Activated CD4-positive, alpha-beta memory T cell treated with anti-CD3 and anti-CD28 coated beads, Interleukin-2, amount 10 ng/mL, durations not matched to agents 7 days and 5 days (primary cell): Measurements from ENCODE around the gene TOX3. TPM values are rescaled to one million over a fixed set of nuclear protein-coding genes. Genes with fewer than 3 reads are reported as not detected.

ENCODE experiments used
- CTCF ChIA-PET: fragments of 350-600 bp; sonication (Branson Sonifier 250); formaldehyde crosslinking; loops from one replicate; lab custom pipeline; 2021; ENCODE audit warnings: antibody characterized with exemption, inconsistent platforms; lab: Charles Lee
- POLR2A ChIA-PET: fragments of 350-600 bp; sonication (Branson Sonifier 250); formaldehyde crosslinking; loops from one replicate; lab custom pipeline; 2021; ENCODE audit warnings: antibody characterized with exemption; lab: Charles Lee
- DNase-seq: peaks from one replicate; pipeline ENCODE4 v3.0.0-alpha.2; 2020
- H3K27ac Mint-ChIP-seq: one replicate; pipeline ENCODE4 v1.8.0; 2021; ENCODE audit warnings: mild to moderate bottlenecking, mixed read lengths
- H3K27me3 Mint-ChIP-seq: one replicate; pipeline ENCODE4 v1.8.0; 2021; ENCODE audit warnings: mixed read lengths
- H3K36me3 Mint-ChIP-seq: one replicate; pipeline ENCODE4 v1.8.0; 2021; ENCODE audit warnings: low read depth, mixed read lengths
- H3K4me1 Mint-ChIP-seq: one replicate; pipeline ENCODE4 v1.8.0; 2021; ENCODE audit warnings: mixed read lengths
- H3K4me3 Mint-ChIP-seq: one replicate; pipeline ENCODE4 v1.8.0; 2021; ENCODE audit warnings: mild to moderate bottlenecking, mixed read lengths
- H3K9me3 Mint-ChIP-seq: one replicate; pipeline ENCODE4 v1.8.0; 2021; ENCODE audit warnings: mixed read lengths
- total RNA-seq, 2 experiments: library from RNA; stranded (reverse); gene quantifications; one replicate each; pipeline ENCODE4 v1.2.3, GENCODE V29; 2021

Gene TOX3
- total RNA-seq, 2 experiments from 2014 or later: not detected

GRCh38 chr16:52540910-52541309 is 6.0 kb downstream of the TOX3 start:
- ChIA-PET POLR2A (no interaction called here), CTCF (no interaction called here)
- no peak for DNase-seq
- Mint-ChIP-seq H3K36me3 (no peaks in the 10 kb centered on the region), H3K4me1 (no peaks in the 10 kb centered on the region), H3K9me3 (no peaks in the 10 kb centered on the region), H3K27ac (no peak overlapping the region), H3K27me3 (peaks cover 16% of the 10 kb centered on the region), H3K4me3 (no peak overlapping the region)

- Mint-ChIP-seq H3K9me3 (no peaks in the 10 kb centered on the region), H3K27ac (no peak overlapping the region), H3K4me3 (no peak overlapping the region), H3K36me3 (no peaks in the 10 kb centered on the region), H3K4me1 (no peaks in the 10 kb centered on the region), H3K27me3 (peaks cover 3% of the 10 kb centered on the region)
- no peak for DNase-seq
- ChIA-PET POLR2A (no interaction called here), CTCF (no interaction called here)
Observed at GRCh38 chr16:52539191-52539590, 7.8 kb downstream of the TOX3 start.

GRCh38 chr16:52538511-52538910 is 8.4 kb downstream of the TOX3 start:
- POLR2A ChIA-PET: no interaction called here
- H3K9me3 Mint-ChIP-seq: no peaks in the 10 kb centered on the region
- no peak for DNase-seq
- no peaks in the 10 kb centered on the region for H3K4me1 Mint-ChIP-seq
- H3K4me3 Mint-ChIP-seq: no peak overlapping the region
- no peaks in the 10 kb centered on the region for H3K27me3 Mint-ChIP-seq
- H3K36me3 Mint-ChIP-seq: no peaks in the 10 kb centered on the region
- CTCF ChIA-PET: no interaction called here
- H3K27ac Mint-ChIP-seq: no peak overlapping the region

- no peak for DNase-seq
- Mint-ChIP-seq H3K4me1 (no peaks in the 10 kb centered on the region), H3K27ac (no peak overlapping the region), H3K36me3 (no peaks in the 10 kb centered on the region), H3K27me3 (no peaks in the 10 kb centered on the region), H3K4me3 (no peak overlapping the region), H3K9me3 (no peaks in the 10 kb centered on the region)
- ChIA-PET POLR2A (no interaction called here), CTCF (no interaction called here)
Observed at GRCh38 chr16:52537516-52537915, 9.4 kb downstream of the TOX3 start.

GRCh38 chr16:52535076-52535475 is 11.9 kb downstream of the TOX3 start:
- Mint-ChIP-seq H3K9me3 (peaks cover 4% of the 10 kb centered on the region), H3K4me1 (no peaks in the 10 kb centered on the region), H3K4me3 (no peak overlapping the region), H3K27ac (no peak overlapping the region), H3K27me3 (no peaks in the 10 kb centered on the region), H3K36me3 (no peaks in the 10 kb centered on the region)
- ChIA-PET POLR2A (no interaction called here), CTCF (no interaction called here)
- no peak for DNase-seq

- no peaks in the 10 kb centered on the region for H3K27me3 Mint-ChIP-seq
- H3K4me3 Mint-ChIP-seq: no peak overlapping the region
- no peaks in the 10 kb centered on the region for H3K36me3 Mint-ChIP-seq
- POLR2A ChIA-PET: no interaction called here
- no peak for DNase-seq
- H3K4me1 Mint-ChIP-seq: no peaks in the 10 kb centered on the region
- CTCF ChIA-PET: no interaction called here
- no peak overlapping the region for H3K27ac Mint-ChIP-seq
- peaks cover 5% of the 10 kb centered on the region for H3K9me3 Mint-ChIP-seq
Observed at GRCh38 chr16:52533296-52533695, 13.6 kb downstream of the TOX3 start.

- ChIA-PET POLR2A (no interaction called here), CTCF (no interaction called here)
- Mint-ChIP-seq H3K4me1 (no peaks in the 10 kb centered on the region), H3K4me3 (no peak overlapping the region), H3K27ac (no peak overlapping the region), H3K9me3 (peaks cover 7% of the 10 kb centered on the region), H3K36me3 (no peaks in the 10 kb centered on the region), H3K27me3 (no peaks in the 10 kb centered on the region)
- DNase-seq: no peak
Observed at GRCh38 chr16:52532384-52532783, 14.6 kb downstream of the TOX3 start.

GRCh38 chr16:52529226-52529625 is 17.7 kb downstream of the TOX3 start:
- Mint-ChIP-seq H3K4me1 (no peaks in the 10 kb centered on the region), H3K9me3 (peaks cover 10% of the 10 kb centered on the region), H3K36me3 (no peaks in the 10 kb centered on the region), H3K27me3 (no peaks in the 10 kb centered on the region), H3K27ac (no peak overlapping the region), H3K4me3 (no peak overlapping the region)
- DNase-seq: no peak
- ChIA-PET POLR2A (no interaction called here), CTCF (no interaction called here)

- H3K36me3 Mint-ChIP-seq: no peaks in the 10 kb centered on the region
- CTCF ChIA-PET: no interaction called here
- no peaks in the 10 kb centered on the region for H3K27me3 Mint-ChIP-seq
Observed at GRCh38 chr16:52528393-52529065, 18.4 kb downstream of the TOX3 start.

GRCh38 chr16:52526830-52527229 is 20.1 kb downstream of the TOX3 start:
- no peak for DNase-seq
- ChIA-PET POLR2A (no interaction called here), CTCF (no interaction called here)
- Mint-ChIP-seq H3K9me3 (peaks cover 10% of the 10 kb centered on the region), H3K27ac (no peak overlapping the region), H3K27me3 (no peaks in the 10 kb centered on the region), H3K36me3 (no peaks in the 10 kb centered on the region), H3K4me1 (no peaks in the 10 kb centered on the region), H3K4me3 (no peak overlapping the region)

More at GRCh38 chr16:52528393-52529065, 18.4 kb downstream of the TOX3 start:
- Mint-ChIP-seq H3K9me3 (peaks cover 10% of the 10 kb centered on the region), H3K27ac (no peak overlapping the region), H3K4me1 (no peaks in the 10 kb centered on the region), H3K4me3 (no peak overlapping the region)
- DNase-seq: no peak
- POLR2A ChIA-PET: no interaction called here

GRCh38 chr16:52526116-52526828 is 20.7 kb downstream of the TOX3 start:
- H3K4me3 Mint-ChIP-seq: no peak overlapping the region
- CTCF ChIA-PET: no interaction called here
- no peaks in the 10 kb centered on the region for H3K4me1 Mint-ChIP-seq
- no peaks in the 10 kb centered on the region for H3K27me3 Mint-ChIP-seq
- no peak overlapping the region for H3K27ac Mint-ChIP-seq
- H3K36me3 Mint-ChIP-seq: no peaks in the 10 kb centered on the region
- no peak for DNase-seq
- peaks cover 10% of the 10 kb centered on the region for H3K9me3 Mint-ChIP-seq
- POLR2A ChIA-PET: no interaction called here

- no peaks in the 10 kb centered on the region for H3K27me3 Mint-ChIP-seq
- H3K9me3 Mint-ChIP-seq: peaks cover 11% of the 10 kb centered on the region
- POLR2A ChIA-PET: no interaction called here
- no peaks in the 10 kb centered on the region for H3K36me3 Mint-ChIP-seq
- H3K27ac Mint-ChIP-seq: no peak overlapping the region
- DNase-seq: no peak
- no peaks in the 10 kb centered on the region for H3K4me1 Mint-ChIP-seq
- CTCF ChIA-PET: no interaction called here
- H3K4me3 Mint-ChIP-seq: no peak overlapping the region
Observed at GRCh38 chr16:52521570-52521969, 25.4 kb downstream of the TOX3 start.

- peaks cover 9% of the 10 kb centered on the region for H3K9me3 Mint-ChIP-seq
- POLR2A ChIA-PET: no interaction called here
- no peak for DNase-seq
Observed at GRCh38 chr16:52518884-52519283, 28.1 kb downstream of the TOX3 start.

More at GRCh38 chr16:52518884-52519283, 28.1 kb downstream of the TOX3 start:
- CTCF ChIA-PET: no interaction called here
- Mint-ChIP-seq H3K27me3 (no peaks in the 10 kb centered on the region), H3K4me3 (no peak overlapping the region), H3K27ac (no peak overlapping the region), H3K36me3 (no peaks in the 10 kb centered on the region), H3K4me1 (no peaks in the 10 kb centered on the region)
